Measurements from ENCODE around the gene GSN. TPM values are rescaled to one million over a fixed set of nuclear protein-coding genes. Genes with fewer than 3 reads are reported as not detected.

GSN gene
- total and polyA plus RNA-seq, 2 of the 13 experiments (the other 11 are each of a cell fraction or from before 2014, with no cell fraction given) = 294 to 307 TPM

DNA sequence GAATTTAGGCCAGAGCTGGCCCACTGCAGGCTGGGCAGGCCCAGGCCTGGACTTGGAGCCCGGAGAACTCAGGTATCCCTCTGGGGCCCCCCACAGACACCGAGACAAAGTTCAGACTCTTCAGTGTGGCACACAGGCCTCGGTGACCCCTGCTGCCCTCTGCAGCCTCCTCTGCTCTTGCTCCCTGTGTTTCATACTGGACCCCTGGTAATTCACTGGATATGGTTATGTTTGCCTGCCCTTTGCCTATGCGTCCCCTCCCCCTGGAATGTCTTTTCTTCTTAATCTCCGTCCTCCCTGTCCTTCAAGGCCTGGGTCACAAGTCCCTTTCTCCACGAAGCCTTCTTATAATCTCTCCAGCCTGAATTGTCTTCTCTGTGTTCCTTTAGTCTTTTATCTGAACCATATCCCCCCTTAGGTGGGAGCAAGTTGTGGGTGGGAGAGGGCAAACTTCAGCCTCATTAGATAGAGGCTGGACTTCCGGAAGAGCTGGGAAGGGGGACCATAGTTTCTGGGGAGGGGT lies 30.1 kb downstream of the GSN start (continued):
- TF ChIP-seq, protein P1, sequence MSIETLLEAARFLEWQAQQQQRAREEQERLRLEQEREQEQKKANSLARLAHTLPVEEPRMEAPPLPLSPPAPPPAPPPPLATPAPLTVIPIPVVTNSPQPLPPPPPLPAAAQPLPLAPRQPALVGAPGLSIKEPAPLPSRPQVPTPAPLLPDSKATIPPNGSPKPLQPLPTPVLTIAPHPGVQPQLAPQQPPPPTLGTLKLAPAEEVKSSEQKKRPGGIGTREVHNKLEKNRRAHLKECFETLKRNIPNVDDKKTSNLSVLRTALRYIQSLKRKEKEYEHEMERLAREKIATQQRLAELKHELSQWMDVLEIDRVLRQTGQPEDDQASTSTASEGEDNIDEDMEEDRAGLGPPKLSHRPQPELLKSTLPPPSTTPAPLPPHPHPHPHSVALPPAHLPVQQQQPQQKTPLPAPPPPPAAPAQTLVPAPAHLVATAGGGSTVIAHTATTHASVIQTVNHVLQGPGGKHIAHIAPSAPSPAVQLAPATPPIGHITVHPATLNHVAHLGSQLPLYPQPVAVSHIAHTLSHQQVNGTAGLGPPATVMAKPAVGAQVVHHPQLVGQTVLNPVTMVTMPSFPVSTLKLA (IDR thresholded peaks at IDR 0.05) = no peak
- TF ChIP-seq PITX1 (CRISPR knock-in tag; IDR thresholded peaks at IDR 0.05) (peak; percentile 55; the same call in 1 of the 2 replicates), ZNF329 (CRISPR knock-in tag; IDR thresholded peaks at IDR 0.05; ENCODE audit: low read depth) (no peak), ZNF30 (CRISPR knock-in tag; IDR thresholded peaks at IDR 0.05) (no peak), CBX5 (CRISPR knock-in tag; IDR thresholded peaks at IDR 0.05; ENCODE audit: borderline replicate concordance) (no peak), ZNF879 (CRISPR knock-in tag; IDR thresholded peaks at IDR 0.05) (no peak), ARID2 (CRISPR knock-in tag; IDR thresholded peaks at IDR 0.05; ENCODE audit: borderline replicate concordance) (no peak), MEIS2 (CRISPR knock-in tag; IDR thresholded peaks at IDR 0.05) (no peak), EP300 (IDR thresholded peaks at IDR 0.05; ENCODE audit: low read depth in 2 of 2, low read length in 2 of 2) (peak in 1 of 2 experiments; percentile 79; a peak in 2 of 4 replicates), EP300 (CRISPR knock-in tag; IDR thresholded peaks at IDR 0.05; ENCODE audit: borderline replicate concordance) (no peak), MZF1 (CRISPR knock-in tag; IDR thresholded peaks at IDR 0.05; ENCODE audit: borderline replicate concordance) (no peak), STAG1 (CRISPR knock-in tag; IDR thresholded peaks at IDR 0.05) (peak; percentile 23; the same call in 1 of the 2 replicates), GZF1 (CRISPR knock-in tag; IDR thresholded peaks at IDR 0.05) (no peak), ZNF33B (CRISPR knock-in tag; IDR thresholded peaks at IDR 0.05) (no peak), ZIK1 (CRISPR knock-in tag; IDR thresholded peaks at IDR 0.05; ENCODE audit: borderline replicate concordance, low read depth) (no peak), HMG20A (CRISPR knock-in tag; IDR thresholded peaks at IDR 0.05; ENCODE audit: borderline replicate concordance) (no peak; the same call in 1 of the 2 replicates), SMC3 (IDR thresholded peaks at IDR 0.05; ENCODE audit: low read length) (0 out of 2 replicates have a peak, but pooled peaks have one; percentile 15), ZSCAN20 (CRISPR knock-in tag; IDR thresholded peaks at IDR 0.05; ENCODE audit: borderline replicate concordance) (no peak), ZNF644 (CRISPR knock-in tag; IDR thresholded peaks at IDR 0.05; ENCODE audit: low read depth) (no peak), ZNF883 (CRISPR knock-in tag; IDR thresholded peaks at IDR 0.05; ENCODE audit: not compliant biosample characterization) (no peak), ZNF263 (CRISPR knock-in tag; IDR thresholded peaks at IDR 0.05) (peak; percentile 98), SMAD9 (CRISPR knock-in tag; IDR thresholded peaks at IDR 0.05) (no peak), ZNF280B (CRISPR knock-in tag; IDR thresholded peaks at IDR 0.05; ENCODE audit: borderline replicate concordance) (no peak)
- TF ChIP-seq, protein P2, sequence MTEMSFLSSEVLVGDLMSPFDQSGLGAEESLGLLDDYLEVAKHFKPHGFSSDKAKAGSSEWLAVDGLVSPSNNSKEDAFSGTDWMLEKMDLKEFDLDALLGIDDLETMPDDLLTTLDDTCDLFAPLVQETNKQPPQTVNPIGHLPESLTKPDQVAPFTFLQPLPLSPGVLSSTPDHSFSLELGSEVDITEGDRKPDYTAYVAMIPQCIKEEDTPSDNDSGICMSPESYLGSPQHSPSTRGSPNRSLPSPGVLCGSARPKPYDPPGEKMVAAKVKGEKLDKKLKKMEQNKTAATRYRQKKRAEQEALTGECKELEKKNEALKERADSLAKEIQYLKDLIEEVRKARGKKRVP (CRISPR knock-in tag; IDR thresholded peaks at IDR 0.05) = no peak
- TF ChIP-seq, protein P3, sequence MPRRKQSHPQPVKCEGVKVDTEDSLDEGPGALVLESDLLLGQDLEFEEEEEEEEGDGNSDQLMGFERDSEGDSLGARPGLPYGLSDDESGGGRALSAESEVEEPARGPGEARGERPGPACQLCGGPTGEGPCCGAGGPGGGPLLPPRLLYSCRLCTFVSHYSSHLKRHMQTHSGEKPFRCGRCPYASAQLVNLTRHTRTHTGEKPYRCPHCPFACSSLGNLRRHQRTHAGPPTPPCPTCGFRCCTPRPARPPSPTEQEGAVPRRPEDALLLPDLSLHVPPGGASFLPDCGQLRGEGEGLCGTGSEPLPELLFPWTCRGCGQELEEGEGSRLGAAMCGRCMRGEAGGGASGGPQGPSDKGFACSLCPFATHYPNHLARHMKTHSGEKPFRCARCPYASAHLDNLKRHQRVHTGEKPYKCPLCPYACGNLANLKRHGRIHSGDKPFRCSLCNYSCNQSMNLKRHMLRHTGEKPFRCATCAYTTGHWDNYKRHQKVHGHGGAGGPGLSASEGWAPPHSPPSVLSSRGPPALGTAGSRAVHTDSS (CRISPR knock-in tag; conservative IDR thresholded peaks at IDR 0.05) = no peak
- TF ChIP-seq, protein P4, sequence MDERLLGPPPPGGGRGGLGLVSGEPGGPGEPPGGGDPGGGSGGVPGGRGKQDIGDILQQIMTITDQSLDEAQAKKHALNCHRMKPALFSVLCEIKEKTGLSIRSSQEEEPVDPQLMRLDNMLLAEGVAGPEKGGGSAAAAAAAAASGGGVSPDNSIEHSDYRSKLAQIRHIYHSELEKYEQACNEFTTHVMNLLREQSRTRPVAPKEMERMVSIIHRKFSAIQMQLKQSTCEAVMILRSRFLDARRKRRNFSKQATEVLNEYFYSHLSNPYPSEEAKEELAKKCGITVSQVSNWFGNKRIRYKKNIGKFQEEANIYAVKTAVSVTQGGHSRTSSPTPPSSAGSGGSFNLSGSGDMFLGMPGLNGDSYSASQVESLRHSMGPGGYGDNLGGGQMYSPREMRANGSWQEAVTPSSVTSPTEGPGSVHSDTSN (CRISPR knock-in tag; IDR thresholded peaks at IDR 0.05) = no peak

Data from HepG2 (cell line).